Colonic mucosa (tissue), 4 donors: ENCODE measurements around the gene STAB1. TPM values are rescaled to one million over a fixed set of nuclear protein-coding genes. Genes with fewer than 3 reads are reported as not detected.

Source experiments
- DNase-seq: peaks from one replicate; pipeline ENCODE4 v3.0.0-alpha.2; 2020
- H3K27ac ChIP-seq: fragments of 200-600 bp; one replicate; pipeline ENCODE4 v1.8.0; 2021
- H3K27me3 ChIP-seq: fragments of 200-600 bp; one replicate; pipeline ENCODE4 v1.8.0; 2021
- H3K36me3 ChIP-seq: fragments of 200-600 bp; one replicate; pipeline ENCODE4 v1.8.0; 2021
- H3K4me1 ChIP-seq: fragments of 200-600 bp; one replicate; pipeline ENCODE4 v1.8.0; 2021; ENCODE audit warnings: mild to moderate bottlenecking
- H3K4me3 ChIP-seq: fragments of 200-600 bp; one replicate; pipeline ENCODE4 v1.8.0; 2021
- H3K9ac ChIP-seq, 2 donors: one replicate each; pipeline ENCODE4 v1.7.0; 2013; ENCODE audit warnings: control low read depth in 2 of 2, low read depth in 2 of 2, low read length in 2 of 2
- H3K9me3 ChIP-seq: fragments of 200-600 bp; one replicate; pipeline ENCODE4 v1.8.0; 2021
- intact Hi-C: fragments of 100-400 bp; cut with DNase I; formaldehyde crosslinking; loops from one replicate; pipeline ENCODE4 v1.14.1; 2022
- total RNA-seq, 2 donors: library from RNA; stranded (reverse); fragmentation: NEBNext Ultra II Directional in 1 of 2; extraction: Animal tissue kit (Norgen Biotek cat#: 25700) in 1 of 2; gene quantifications; one replicate each; pipeline ENCODE4 v1.2.1, GENCODE V29; 2021
- TF ChIP-seq, protein P1 (sequence below): fragments of 200-600 bp; IDR thresholded peaks from one replicate; pipeline ENCODE4 v1.8.0; 2022; ENCODE audit warnings: antibody characterized with exemption, mild to moderate bottlenecking
- donor health status: healthy.
- donor health status: DM: no; HTN: no; CAD: no.
- donor health status: DM: no; HTN: no; CAD: no.

Gene STAB1, protein sequence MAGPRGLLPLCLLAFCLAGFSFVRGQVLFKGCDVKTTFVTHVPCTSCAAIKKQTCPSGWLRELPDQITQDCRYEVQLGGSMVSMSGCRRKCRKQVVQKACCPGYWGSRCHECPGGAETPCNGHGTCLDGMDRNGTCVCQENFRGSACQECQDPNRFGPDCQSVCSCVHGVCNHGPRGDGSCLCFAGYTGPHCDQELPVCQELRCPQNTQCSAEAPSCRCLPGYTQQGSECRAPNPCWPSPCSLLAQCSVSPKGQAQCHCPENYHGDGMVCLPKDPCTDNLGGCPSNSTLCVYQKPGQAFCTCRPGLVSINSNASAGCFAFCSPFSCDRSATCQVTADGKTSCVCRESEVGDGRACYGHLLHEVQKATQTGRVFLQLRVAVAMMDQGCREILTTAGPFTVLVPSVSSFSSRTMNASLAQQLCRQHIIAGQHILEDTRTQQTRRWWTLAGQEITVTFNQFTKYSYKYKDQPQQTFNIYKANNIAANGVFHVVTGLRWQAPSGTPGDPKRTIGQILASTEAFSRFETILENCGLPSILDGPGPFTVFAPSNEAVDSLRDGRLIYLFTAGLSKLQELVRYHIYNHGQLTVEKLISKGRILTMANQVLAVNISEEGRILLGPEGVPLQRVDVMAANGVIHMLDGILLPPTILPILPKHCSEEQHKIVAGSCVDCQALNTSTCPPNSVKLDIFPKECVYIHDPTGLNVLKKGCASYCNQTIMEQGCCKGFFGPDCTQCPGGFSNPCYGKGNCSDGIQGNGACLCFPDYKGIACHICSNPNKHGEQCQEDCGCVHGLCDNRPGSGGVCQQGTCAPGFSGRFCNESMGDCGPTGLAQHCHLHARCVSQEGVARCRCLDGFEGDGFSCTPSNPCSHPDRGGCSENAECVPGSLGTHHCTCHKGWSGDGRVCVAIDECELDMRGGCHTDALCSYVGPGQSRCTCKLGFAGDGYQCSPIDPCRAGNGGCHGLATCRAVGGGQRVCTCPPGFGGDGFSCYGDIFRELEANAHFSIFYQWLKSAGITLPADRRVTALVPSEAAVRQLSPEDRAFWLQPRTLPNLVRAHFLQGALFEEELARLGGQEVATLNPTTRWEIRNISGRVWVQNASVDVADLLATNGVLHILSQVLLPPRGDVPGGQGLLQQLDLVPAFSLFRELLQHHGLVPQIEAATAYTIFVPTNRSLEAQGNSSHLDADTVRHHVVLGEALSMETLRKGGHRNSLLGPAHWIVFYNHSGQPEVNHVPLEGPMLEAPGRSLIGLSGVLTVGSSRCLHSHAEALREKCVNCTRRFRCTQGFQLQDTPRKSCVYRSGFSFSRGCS (N-terminal part only)
- 10 to 100 TPM; 41.1 to 46.5 TPM for total RNA-seq

DNA sequence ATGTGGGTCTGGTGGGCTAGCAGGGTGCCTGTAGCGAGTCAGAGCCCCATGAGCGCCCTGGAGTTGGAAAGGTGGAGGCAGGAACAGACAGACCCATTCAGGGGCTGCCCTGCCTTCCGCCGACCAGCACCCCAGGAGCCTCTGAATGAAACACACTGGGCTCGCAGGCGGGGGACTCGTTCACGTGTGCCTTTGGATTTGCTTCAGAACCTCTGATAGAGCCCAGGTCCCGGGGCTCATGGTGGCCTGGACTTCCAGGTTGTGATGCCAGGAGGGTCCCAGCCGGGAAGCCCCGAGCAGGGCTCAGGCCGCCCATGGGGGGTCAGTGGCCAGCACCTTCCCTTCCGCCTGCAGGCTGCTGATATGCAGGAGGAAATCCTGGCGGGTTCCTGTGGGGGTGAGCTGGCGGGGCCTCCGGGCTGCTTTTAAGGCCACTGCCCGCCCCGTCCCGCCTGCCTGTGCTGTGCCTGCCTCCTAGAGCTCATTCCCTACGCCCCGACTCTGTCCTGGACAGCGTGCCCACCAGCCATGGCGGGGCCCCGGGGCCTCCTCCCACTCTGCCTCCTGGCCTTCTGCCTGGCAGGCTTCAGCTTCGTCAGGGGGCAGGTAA, at the start of gene STAB1:
TSS of gene STAB1 (plus strand) at position 453 of the 610 bp plus-strand sequence. CDS start at position 529, 76 bp downstream.
- TF ChIP-seq, protein P1, sequence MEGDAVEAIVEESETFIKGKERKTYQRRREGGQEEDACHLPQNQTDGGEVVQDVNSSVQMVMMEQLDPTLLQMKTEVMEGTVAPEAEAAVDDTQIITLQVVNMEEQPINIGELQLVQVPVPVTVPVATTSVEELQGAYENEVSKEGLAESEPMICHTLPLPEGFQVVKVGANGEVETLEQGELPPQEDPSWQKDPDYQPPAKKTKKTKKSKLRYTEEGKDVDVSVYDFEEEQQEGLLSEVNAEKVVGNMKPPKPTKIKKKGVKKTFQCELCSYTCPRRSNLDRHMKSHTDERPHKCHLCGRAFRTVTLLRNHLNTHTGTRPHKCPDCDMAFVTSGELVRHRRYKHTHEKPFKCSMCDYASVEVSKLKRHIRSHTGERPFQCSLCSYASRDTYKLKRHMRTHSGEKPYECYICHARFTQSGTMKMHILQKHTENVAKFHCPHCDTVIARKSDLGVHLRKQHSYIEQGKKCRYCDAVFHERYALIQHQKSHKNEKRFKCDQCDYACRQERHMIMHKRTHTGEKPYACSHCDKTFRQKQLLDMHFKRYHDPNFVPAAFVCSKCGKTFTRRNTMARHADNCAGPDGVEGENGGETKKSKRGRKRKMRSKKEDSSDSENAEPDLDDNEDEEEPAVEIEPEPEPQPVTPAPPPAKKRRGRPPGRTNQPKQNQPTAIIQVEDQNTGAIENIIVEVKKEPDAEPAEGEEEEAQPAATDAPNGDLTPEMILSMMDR = no peak
- Histone ChIP-seq H3K4me1 (no peaks in the 10 kb centered on the region), H3K4me3 (peak within 1 kb of the TSS; percentile 24), H3K27ac (peak within 1 kb of the TSS; percentile 60), H3K36me3 (no peaks in the 10 kb centered on the region), H3K9me3 (no peaks in the 10 kb centered on the region), H3K27me3 (no peaks in the 10 kb centered on the region), H3K9ac (peak within 1 kb of the TSS in 1 of 2 donors; percentile 2)
- peak; percentile 25 for DNase-seq
- intact Hi-C loops = no loop called here

DNA sequence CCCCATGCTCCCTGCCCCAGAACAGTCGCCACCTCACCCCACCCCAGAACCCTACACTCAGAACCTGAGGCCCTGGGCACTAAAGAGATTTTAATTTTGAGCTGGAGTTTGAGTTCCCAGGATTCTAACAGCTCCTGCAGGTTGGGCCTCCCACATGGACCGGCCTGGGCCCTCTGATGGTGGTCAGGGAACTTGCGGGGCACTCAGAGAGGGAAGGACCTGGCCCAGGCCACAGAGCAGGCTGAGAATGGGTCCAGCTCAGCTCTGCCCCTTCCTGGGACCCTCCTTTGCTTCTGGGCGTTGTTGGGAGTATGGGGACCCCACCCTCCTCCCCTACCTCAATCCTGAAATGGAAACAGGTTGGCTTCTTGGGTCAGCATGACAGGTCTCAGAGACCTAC, 49.1 kb upstream of the STAB1 start:
- no peak for DNase-seq
- TF ChIP-seq, protein P1 = no peak
- H3K9ac ChIP-seq = no peak overlapping the region
- H3K27me3 ChIP-seq = no peaks in the 10 kb centered on the region
- H3K4me3 ChIP-seq = no peak overlapping the region
- H3K27ac ChIP-seq = no peak overlapping the region
- no peaks in the 10 kb centered on the region for H3K9me3 ChIP-seq
- H3K4me1 ChIP-seq = no peaks in the 10 kb centered on the region
- H3K36me3 ChIP-seq = no peaks in the 10 kb centered on the region
- intact Hi-C loops = loop anchor here (2.0 to 5.0 kb wide), 2 partner anchors 17 to 214 kb away; no protein-coding TSS in a partner anchor

DNA sequence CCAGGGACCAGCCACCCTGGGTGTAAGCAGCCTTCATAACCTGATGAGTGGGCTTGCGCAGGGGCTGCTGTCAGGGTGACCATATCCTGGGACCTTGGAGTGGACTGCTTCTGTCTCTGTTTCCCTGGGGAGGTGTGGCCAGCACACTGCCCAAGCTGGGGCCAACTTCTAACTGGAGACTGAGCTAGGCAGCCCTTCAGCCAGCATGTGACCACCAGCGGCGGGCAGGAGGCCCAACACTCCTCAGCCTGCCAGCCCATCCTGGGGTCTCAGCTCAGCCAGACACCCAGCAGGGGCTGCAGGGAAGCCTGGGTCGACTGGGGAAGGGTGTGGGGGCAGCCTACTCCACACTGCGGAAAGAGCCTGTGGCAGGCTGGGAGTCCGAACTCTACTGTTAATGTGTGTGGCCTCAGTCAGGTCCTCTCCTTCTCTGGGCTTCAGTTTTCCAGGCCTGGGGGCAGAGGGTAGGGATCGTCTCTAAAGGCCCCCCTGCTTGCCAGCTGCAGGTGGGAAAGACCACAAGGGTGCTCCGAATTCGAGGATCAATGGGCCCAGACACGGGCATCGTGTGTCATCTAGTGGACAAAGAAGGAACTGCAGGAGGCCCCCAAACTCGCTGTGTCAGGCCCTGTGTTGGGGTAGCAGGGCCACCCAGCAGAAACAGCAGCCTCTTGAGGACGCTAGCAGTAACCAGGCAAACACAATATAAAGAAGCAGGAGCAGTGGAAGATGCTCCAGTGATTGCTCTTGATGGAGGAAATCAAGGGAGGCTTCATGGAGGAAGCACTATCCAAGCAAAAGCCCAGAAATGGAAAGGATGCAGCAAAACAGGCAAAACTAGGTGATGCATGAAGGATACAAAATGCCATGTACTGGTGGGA, 48.3 kb upstream of the STAB1 start:
- intact Hi-C loops = loop anchor here (2.0 to 5.0 kb wide), 2 partner anchors 18 to 215 kb away; no protein-coding TSS in a partner anchor
- no peak overlapping the region for H3K27ac ChIP-seq
- DNase-seq = peak; percentile 69
- no peak overlapping the region for H3K4me3 ChIP-seq
- peak overlapping the region in 1 of 2 donors; percentile 5 for H3K9ac ChIP-seq
- no peaks in the 10 kb centered on the region for H3K36me3 ChIP-seq
- TF ChIP-seq, protein P1 = peak; percentile 100
- no peaks in the 10 kb centered on the region for H3K4me1 ChIP-seq
- no peaks in the 10 kb centered on the region for H3K27me3 ChIP-seq
- no peaks in the 10 kb centered on the region for H3K9me3 ChIP-seq

DNA sequence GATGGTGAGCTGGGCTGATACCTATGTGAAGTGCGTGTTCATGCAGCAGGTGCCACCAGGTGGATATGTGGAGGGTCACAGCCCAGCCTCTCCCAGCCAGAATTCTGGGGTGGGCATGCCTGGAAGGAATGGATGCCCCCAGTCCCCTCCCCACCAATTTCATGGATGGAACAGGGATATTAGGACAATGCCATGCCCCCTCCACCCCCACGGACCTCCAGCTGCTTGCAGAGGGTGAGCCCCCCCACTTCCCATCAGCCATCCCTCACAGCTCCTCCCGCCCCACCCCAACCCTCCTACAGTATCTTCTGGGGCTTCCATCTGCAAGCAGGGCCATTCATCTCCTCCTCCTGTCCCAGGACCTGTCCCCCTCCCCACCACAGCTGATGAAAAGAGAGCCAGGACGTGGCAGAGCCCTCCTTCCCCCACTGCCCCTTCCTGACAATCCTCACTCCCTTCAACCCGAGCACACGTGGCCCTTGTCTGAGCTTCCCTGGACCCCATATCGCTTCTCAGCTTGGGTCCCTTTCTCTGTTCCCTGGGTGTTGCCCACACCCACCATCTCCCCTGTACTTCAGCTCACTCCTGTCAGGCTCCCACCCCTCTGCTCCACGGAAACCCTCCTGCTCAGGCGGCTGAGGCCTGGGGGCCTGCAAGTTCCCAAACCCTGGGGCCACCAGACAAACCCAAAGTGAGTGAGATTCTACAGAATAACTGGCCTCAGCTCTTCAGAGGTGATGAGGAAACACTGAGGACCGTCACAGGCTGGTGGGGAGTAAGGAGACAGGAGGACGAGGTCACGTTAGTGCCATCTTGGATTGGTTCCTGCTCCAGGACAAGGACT, 47.4 kb upstream of the STAB1 start:
- Histone ChIP-seq H3K27me3 (no peaks in the 10 kb centered on the region), H3K27ac (no peak overlapping the region), H3K9me3 (no peaks in the 10 kb centered on the region), H3K9ac (no peak overlapping the region), H3K4me3 (no peak overlapping the region), H3K36me3 (no peaks in the 10 kb centered on the region), H3K4me1 (no peaks in the 10 kb centered on the region)
- DNase-seq = no peak
- intact Hi-C loops = loop anchor here (2.0 to 5.0 kb wide), 2 partner anchors 19 to 215 kb away; no protein-coding TSS in a partner anchor
- TF ChIP-seq, protein P1 = no peak
